T-cell (primary cell): ENCODE data around the gene SNAPC2. TPM values are rescaled to one million over a fixed set of nuclear protein-coding genes. Genes with fewer than 3 reads are reported as not detected.

ENCODE experiments used
- ATAC-seq, 4 experiments: fragments of 200-7000 bp in 3 of 4; fragments of 150-1000 bp in 1 of 4; cut with Tn5 transposase; replicated peaks in 1 of 4; 1 replicate in 3 of 4; 2 replicates in 1 of 4; pipeline ENCODE4 v1.10.0; 2021; ENCODE audit warnings: moderate library complexity in 3 of 4, mild to moderate bottlenecking in 2 of 4, moderate number of reproducible peaks in 1 of 4
- CTCF ChIA-PET, 2 donors: fragments of 300-600 bp; sonication (Branson Sonifier 250); formaldehyde crosslinking; loops; one replicate each; lab custom pipeline; 2022; ENCODE audit warnings: antibody characterized with exemption in 2 of 2; lab: Charles Lee
- POLR2A ChIA-PET, 2 donors: fragments of 300-600 bp; sonication (Branson Sonifier 250); formaldehyde crosslinking; loops; one replicate each; lab custom pipeline; 2022; ENCODE audit warnings: antibody characterized with exemption in 2 of 2; lab: Charles Lee
- DNase-seq, 35 experiments: peaks; one replicate each; pipeline versions ENCODE4 v3.0.0 to v3.0.0-alpha.2; 2013 to 2023
- H3K27ac ChIP-seq: one replicate; pipeline ENCODE4 v1.5.1; 2013; ENCODE audit warnings: low read length
- H3K27me3 ChIP-seq, 2 experiments: replicated peaks in 1 of 2; 1 replicate in 1 of 2; 2 replicates in 1 of 2; pipeline versions ENCODE4 v1.6.1 to v1.7.0; 2013; ENCODE audit warnings: low read length in 1 of 2, mixed read lengths in 1 of 2; ENCODE audit not compliant: control insufficient read depth in 2 of 2, insufficient read depth in 2 of 2; ENCODE audit errors: extremely low read depth in 1 of 2
- H3K36me3 ChIP-seq, 2 donors: 1 replicate in 1 of 2; 2 replicates in 1 of 2; pipeline versions ENCODE4 v1.6.1 to v1.7.0; 2013; ENCODE audit warnings: low read length in 1 of 2; ENCODE audit not compliant: control insufficient read depth in 2 of 2, insufficient read depth in 1 of 2; ENCODE audit errors: extremely low read depth in 1 of 2
- H3K4me1 ChIP-seq, 2 experiments: 1 replicate in 1 of 2; 2 replicates in 1 of 2; pipeline versions ENCODE4 v1.6.1 to v1.7.0; 2013; ENCODE audit warnings: low read length in 2 of 2, mixed read lengths in 1 of 2; ENCODE audit not compliant: insufficient read depth in 2 of 2, control insufficient read depth in 1 of 2; ENCODE audit errors: extremely low read depth in 1 of 2
- H3K4me3 ChIP-seq, 2 donors: 1 replicate in 1 of 2; 2 replicates in 1 of 2; pipeline versions ENCODE4 v1.5.1 to v1.7.0; 2013; ENCODE audit warnings: mild to moderate bottlenecking in 2 of 2, low read length in 1 of 2, moderate library complexity in 1 of 2; ENCODE audit not compliant: control insufficient read depth in 1 of 2; ENCODE audit errors: extremely low read depth in 1 of 2
- H3K9me3 ChIP-seq: 2 replicates; pipeline ENCODE4 v1.7.0; 2013
- H3K27ac Mint-ChIP-seq, 2 donors: one replicate each; pipeline ENCODE4 v1.8.0; 2020 to 2021; ENCODE audit warnings: mild to moderate bottlenecking in 2 of 2, mixed read lengths in 2 of 2
- H3K27me3 Mint-ChIP-seq, 2 donors: one replicate each; pipeline ENCODE4 v1.8.0; 2021 to 2022; ENCODE audit warnings: mixed read lengths in 2 of 2
- H3K36me3 Mint-ChIP-seq: one replicate; pipeline ENCODE4 v1.8.0; 2021; ENCODE audit warnings: mixed read lengths
- H3K4me1 Mint-ChIP-seq, 3 donors: one replicate each; pipeline ENCODE4 v1.8.0; 2020 to 2022; ENCODE audit warnings: mixed read lengths in 3 of 3, mild to moderate bottlenecking in 1 of 3
- H3K4me3 Mint-ChIP-seq, 3 donors: one replicate each; pipeline ENCODE4 v1.8.0; 2020 to 2022; ENCODE audit warnings: mild to moderate bottlenecking in 3 of 3, mixed read lengths in 3 of 3, moderate library complexity in 3 of 3
- H3K9me3 Mint-ChIP-seq, 3 donors: one replicate each; pipeline ENCODE4 v1.8.0; 2020 to 2022; ENCODE audit warnings: mixed read lengths in 3 of 3
- WGBS: methylation state at CpG from one replicate; pipeline ENCODE4 v1.1.5; 2013; ENCODE audit warnings: missing lambda C conversion rate; ENCODE audit not compliant: insufficient coverage; 5-methylcytosine and 5-hydroxymethylcytosine counted together
- total RNA-seq, 35 experiments: library from RNA in 6 of 35; stranded (reverse) in 6 of 35; fragments of 120-200 nt in 1 of 35; gene quantifications; one replicate each; pipeline versions ENCODE4 v1.2.1 to v1.2.4 and lab custom pipeline; 2013 to 2026

The SNAPC2 gene
- total RNA-seq, 5 donors from 2014 or later (not counting 1 experiment from before 2014, with no cell fraction given), result 9.0 to 22.9 (median 18.6) TPM

DNA sequence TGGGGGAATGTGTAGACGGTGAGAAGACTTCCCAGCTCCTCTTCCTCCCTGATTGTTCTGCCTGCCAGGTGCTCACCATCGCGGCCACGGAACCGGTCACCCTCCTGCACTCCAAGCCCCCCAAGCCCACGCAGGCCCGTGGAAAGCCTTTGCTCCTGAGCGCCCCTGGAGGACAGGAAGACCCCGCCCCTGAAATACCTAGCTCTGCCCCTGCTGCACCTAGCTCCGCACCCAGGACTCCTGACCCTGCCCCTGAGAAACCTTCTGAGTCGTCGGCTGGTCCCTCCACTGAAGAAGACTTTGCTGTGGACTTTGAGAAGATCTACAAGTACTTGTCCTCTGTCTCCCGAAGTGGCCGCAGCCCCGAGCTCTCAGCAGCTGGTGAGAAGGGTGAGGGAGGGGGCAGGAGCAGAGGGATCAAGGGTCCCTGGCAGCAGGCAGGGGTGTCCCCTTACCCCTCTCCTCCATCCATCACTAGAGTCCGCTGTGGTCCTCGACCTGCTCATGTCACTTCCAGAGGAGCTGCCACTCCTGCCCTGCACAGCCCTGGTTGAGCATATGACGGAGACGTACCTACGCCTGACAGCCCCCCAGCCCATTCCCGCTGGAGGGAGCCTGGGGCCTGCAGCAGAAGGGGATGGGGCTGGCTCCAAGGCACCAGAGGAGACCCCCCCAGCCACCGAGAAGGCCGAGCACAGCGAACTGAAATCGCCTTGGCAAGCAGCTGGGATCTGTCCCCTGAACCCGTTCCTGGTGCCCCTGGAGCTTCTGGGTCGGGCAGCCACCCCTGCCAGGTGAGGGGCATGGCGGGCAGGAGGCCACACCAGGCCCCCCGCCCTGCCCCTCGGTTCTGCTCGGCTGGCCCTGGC is 2.1 kb downstream of the SNAPC2 start:
- 88% methylated on average over 18 of the region's 31 CpGs for WGBS
- peaks cover 6 to 13% of the 10 kb centered on the region in 2 donors for H3K36me3 ChIP-seq
- H3K4me1 Mint-ChIP-seq, result peaks cover 29 to 48% (median 30%) of the 10 kb centered on the region in 3 donors
- peaks cover 3 to 26% of the 10 kb centered on the region in 2 experiments for H3K27me3 ChIP-seq
- ChIA-PET POLR2A (interaction anchor here in 1 of 2 donors (1.8 kb wide), 1 partner anchor 22 kb away, joined by 4 read pairs; the partner anchor contains the start of gene TIMM44), CTCF (interaction anchor here in 1 of 2 donors (3.3 to 3.6 kb wide), 2 partner anchors 19 to 53 kb away, joined by 28 to 32 read pairs; partner anchors contain the start of gene MAP2K7)
- peaks cover 4 to 15% of the 10 kb centered on the region in 2 donors for H3K27me3 Mint-ChIP-seq
- H3K9me3 ChIP-seq, result no peaks in the 10 kb centered on the region
- peak overlapping the region in 2 of 3 donors; percentile 14 to 39 for H3K4me3 Mint-ChIP-seq
- peaks cover 14 to 61% of the 10 kb centered on the region in 2 experiments for H3K4me1 ChIP-seq
- ATAC-seq (no peak), DNase-seq (no peak)
- no peak overlapping the region for H3K4me3 ChIP-seq
- H3K36me3 Mint-ChIP-seq, result no peaks in the 10 kb centered on the region
- H3K27ac ChIP-seq, result no peak overlapping the region
- H3K9me3 Mint-ChIP-seq, result no peaks in the 10 kb centered on the region
- H3K27ac Mint-ChIP-seq, result peak overlapping the region in 1 of 2 donors; percentile 44

DNA sequence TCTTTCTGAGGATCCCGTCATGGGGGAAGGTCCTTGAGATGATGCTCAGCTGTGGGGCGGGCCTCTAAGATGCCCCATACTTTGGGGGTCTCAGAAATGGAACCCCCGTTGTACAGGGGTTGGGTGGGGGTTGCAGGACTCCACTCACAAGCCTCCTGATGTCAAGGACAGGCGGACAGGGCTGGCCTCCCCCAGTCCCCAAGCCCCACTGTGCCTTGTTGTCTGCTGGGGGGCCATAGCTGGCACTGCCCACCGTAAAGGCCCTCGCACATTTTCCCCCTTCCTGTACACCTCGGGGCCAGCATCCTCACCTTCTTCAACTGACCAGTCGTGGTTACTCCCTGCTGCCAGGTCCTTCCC is 2.7 kb downstream of the SNAPC2 start:
- no peaks in the 10 kb centered on the region for H3K9me3 ChIP-seq
- Mint-ChIP-seq H3K9me3 (no peaks in the 10 kb centered on the region), H3K4me1 (peaks cover 29 to 45% (median 30%) of the 10 kb centered on the region in 3 donors), H3K4me3 (peak overlapping the region in 2 of 3 donors; percentile 34 to 55), H3K36me3 (no peaks in the 10 kb centered on the region), H3K27me3 (peaks cover 4 to 13% of the 10 kb centered on the region in 2 donors), H3K27ac (no peak overlapping the region)
- no peak overlapping the region for H3K27ac ChIP-seq
- no peak for ATAC-seq
- H3K4me3 ChIP-seq, result no peak overlapping the region
- peaks cover 12 to 55% of the 10 kb centered on the region in 2 experiments for H3K4me1 ChIP-seq
- POLR2A ChIA-PET, result no interaction called here
- DNase-seq, result no peak
- H3K36me3 ChIP-seq, result peaks cover 6 to 13% of the 10 kb centered on the region in 2 donors
- WGBS, result 93% methylated on average over 3 of the region's 8 CpGs
- H3K27me3 ChIP-seq, result peaks cover 3 to 21% of the 10 kb centered on the region in 2 experiments
- CTCF ChIA-PET, result interaction anchor here in 1 of 2 donors (3.6 kb wide), 1 partner anchor 54 kb away, joined by 32 read pairs; no protein-coding TSS in a partner anchor

DNA sequence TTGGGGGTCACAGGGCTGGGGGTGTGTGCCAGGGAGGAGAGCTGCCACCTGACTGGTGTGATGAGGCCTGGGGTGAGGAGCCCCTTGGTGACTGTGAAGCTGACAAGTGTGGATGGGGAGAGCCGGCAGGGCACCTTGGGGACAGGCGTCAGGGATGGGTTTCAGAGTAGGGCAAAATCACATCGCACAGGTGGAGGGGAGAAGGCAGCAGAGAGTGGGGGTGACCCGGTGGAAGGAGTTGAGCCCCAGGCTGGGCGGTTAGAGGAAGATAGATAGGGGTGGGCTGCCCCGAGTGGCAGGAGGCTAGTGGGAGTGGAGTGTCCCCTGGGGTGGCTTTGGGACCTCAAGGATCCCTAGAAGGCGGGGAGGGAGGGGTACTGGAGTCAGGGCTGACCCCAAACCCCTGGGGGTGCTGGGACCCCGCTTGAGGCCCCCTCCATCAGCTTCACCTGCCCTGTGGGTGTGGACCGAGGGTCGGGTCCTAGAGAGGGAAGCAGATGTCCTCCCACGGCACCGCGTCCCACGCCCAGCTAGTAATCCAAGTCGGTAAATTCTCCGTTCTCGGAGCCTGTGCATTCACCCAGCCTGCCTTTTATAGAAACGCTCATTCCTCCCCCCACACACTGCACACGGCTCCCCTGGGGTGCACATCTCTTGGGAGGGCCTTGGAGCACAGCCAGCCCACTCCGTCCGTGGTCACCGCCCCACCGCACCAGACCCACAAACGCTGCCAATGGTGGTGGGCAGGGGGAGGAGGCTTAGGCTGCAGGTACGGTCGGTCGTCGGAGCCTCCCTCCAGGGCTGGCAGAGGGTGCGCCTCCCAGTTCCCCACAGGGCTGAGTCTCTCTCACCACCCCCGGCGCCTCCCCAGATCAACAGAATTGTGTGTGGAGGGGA is 3.4 kb downstream of the SNAPC2 start:
- Histone ChIP-seq H3K27ac (no peak overlapping the region), H3K4me3 (no peak overlapping the region), H3K4me1 (peaks cover 10 to 48% of the 10 kb centered on the region in 2 experiments), H3K36me3 (peaks cover 6 to 13% of the 10 kb centered on the region in 2 donors), H3K27me3 (peaks cover 0 to 13% of the 10 kb centered on the region in 2 experiments), H3K9me3 (no peaks in the 10 kb centered on the region)
- no peaks in the 10 kb centered on the region for H3K9me3 Mint-ChIP-seq
- ChIA-PET CTCF (interaction anchor here in 1 of 2 donors (0.6 to 0.7 kb wide), 3 partner anchors 16 to 727 kb away, joined by 3 to 8 read pairs (median 7); no protein-coding TSS in a partner anchor), POLR2A (no interaction called here)
- peaks cover 4 to 6% of the 10 kb centered on the region in 2 donors for H3K27me3 Mint-ChIP-seq
- peaks cover 23 to 39% (median 25%) of the 10 kb centered on the region in 3 donors for H3K4me1 Mint-ChIP-seq
- WGBS, result 93% methylated on average over 15 of the region's 31 CpGs
- no peaks in the 10 kb centered on the region for H3K36me3 Mint-ChIP-seq
- no peak for DNase-seq
- H3K27ac Mint-ChIP-seq, result no peak overlapping the region
- H3K4me3 Mint-ChIP-seq, result peak overlapping the region in 1 of 3 donors; percentile 74
- ATAC-seq, result no peak

- 89% methylated on average over 12 of the region's 12 CpGs for WGBS
- Mint-ChIP-seq H3K27me3 (peaks cover 4 to 6% of the 10 kb centered on the region in 2 donors), H3K27ac (no peak overlapping the region), H3K4me1 (peaks cover 23 to 43% (median 27%) of the 10 kb centered on the region in 3 donors), H3K36me3 (no peaks in the 10 kb centered on the region), H3K4me3 (peak overlapping the region; percentile 34 to 74 (median 36)), H3K9me3 (no peaks in the 10 kb centered on the region)
- DNase-seq, result no peak
- POLR2A ChIA-PET, result interaction anchor here in 1 of 2 donors (0.6 kb wide), 1 partner anchor 17 kb away, joined by 12 read pairs; no protein-coding TSS in a partner anchor
- no peak overlapping the region for H3K4me3 ChIP-seq
- ATAC-seq, result no peak
- peaks cover 0 to 6% of the 10 kb centered on the region in 2 experiments for H3K27me3 ChIP-seq
- CTCF ChIA-PET, result interaction anchor here in 1 of 2 donors (0.6 to 0.7 kb wide), 3 partner anchors 15 to 727 kb away, joined by 3 to 8 read pairs (median 7); no protein-coding TSS in a partner anchor
- no peak overlapping the region for H3K27ac ChIP-seq
- peaks cover 10 to 43% of the 10 kb centered on the region in 2 experiments for H3K4me1 ChIP-seq
- no peaks in the 10 kb centered on the region for H3K9me3 ChIP-seq
- H3K36me3 ChIP-seq, result peaks cover 6 to 13% of the 10 kb centered on the region in 2 donors
Observed at GRCh38 chr19:7924241-7924640, 4.1 kb downstream of the SNAPC2 start.

- H3K27ac ChIP-seq, result no peak overlapping the region
- ChIA-PET POLR2A (interaction anchor here in 1 of 2 donors (0.6 kb wide), 1 partner anchor 16 kb away, joined by 12 read pairs; no protein-coding TSS in a partner anchor), CTCF (interaction anchor here in 1 of 2 donors (0.6 to 0.7 kb wide), 2 partner anchors 15 to 103 kb away, joined by 3 to 7 read pairs; no protein-coding TSS in a partner anchor)
- H3K9me3 ChIP-seq, result no peaks in the 10 kb centered on the region
- Mint-ChIP-seq H3K27me3 (peaks cover 2 to 4% of the 10 kb centered on the region in 2 donors), H3K36me3 (no peaks in the 10 kb centered on the region), H3K9me3 (no peaks in the 10 kb centered on the region), H3K4me3 (peak overlapping the region in 1 of 3 donors; percentile 74), H3K27ac (no peak overlapping the region), H3K4me1 (peaks cover 20 to 41% (median 26%) of the 10 kb centered on the region in 3 donors)
- H3K36me3 ChIP-seq, result peaks cover 6 to 13% of the 10 kb centered on the region in 2 donors
- DNase-seq, result no peak
- no peak overlapping the region for H3K4me3 ChIP-seq
- H3K4me1 ChIP-seq, result peaks cover 11 to 43% of the 10 kb centered on the region in 2 experiments
- ATAC-seq, result no peak
- peaks cover 0 to 2% of the 10 kb centered on the region in 2 experiments for H3K27me3 ChIP-seq
- 81% methylated on average over 18 of the region's 34 CpGs for WGBS
Observed at GRCh38 chr19:7924651-7925170, 4.6 kb downstream of the SNAPC2 start.
